Liver (tissue), 9 donors: Measurements from ENCODE around the gene SULT1C4. TPM values are rescaled to one million over a fixed set of nuclear protein-coding genes. Genes with fewer than 3 reads are reported as not detected.

Source experiments
- DNase-seq: peaks from one replicate; pipeline ENCODE4 v3.0.0-alpha.2; 2017; ENCODE audit warnings: low spot score
- H3K27ac ChIP-seq, 2 donors: one replicate each; pipeline ENCODE4 v1.7.0; 2013; ENCODE audit warnings: inconsistent platforms in 2 of 2, low read length in 2 of 2, control low read depth in 1 of 2, low read depth in 1 of 2, mild to moderate bottlenecking in 1 of 2
- H3K27me3 ChIP-seq, 4 donors: one replicate each; pipeline versions ENCODE4 v1.6.1 to v1.7.0; 2013; ENCODE audit warnings: low read length in 3 of 4, inconsistent platforms in 1 of 4, mild to moderate bottlenecking in 1 of 4, moderate library complexity in 1 of 4; ENCODE audit not compliant: control insufficient read depth in 4 of 4, insufficient read depth in 4 of 4
- H3K36me3 ChIP-seq, 4 donors: one replicate each; pipeline versions ENCODE4 v1.6.1 to v1.7.0; 2013; ENCODE audit warnings: low read length in 3 of 4, mild to moderate bottlenecking in 3 of 4, low read depth in 1 of 4, moderate library complexity in 1 of 4; ENCODE audit not compliant: control insufficient read depth in 4 of 4, insufficient read depth in 3 of 4
- H3K4me1 ChIP-seq, 4 donors: one replicate each; pipeline versions ENCODE4 v1.6.1 to v1.7.0; 2013; ENCODE audit warnings: low read length in 3 of 4, mild to moderate bottlenecking in 3 of 4, moderate library complexity in 1 of 4; ENCODE audit not compliant: control insufficient read depth in 4 of 4, insufficient read depth in 4 of 4
- H3K4me3 ChIP-seq, 3 donors: one replicate each; pipeline versions ENCODE4 v1.6.1 to v1.7.0; 2013; ENCODE audit warnings: low read length in 3 of 3, control low read depth in 1 of 3, low read depth in 1 of 3, mild to moderate bottlenecking in 1 of 3
- H3K9ac ChIP-seq, 2 donors: one replicate each; pipeline ENCODE4 v1.7.0; 2013; ENCODE audit warnings: low read length in 2 of 2, mild to moderate bottlenecking in 2 of 2, moderate library complexity in 2 of 2, control low read depth in 1 of 2, low read depth in 1 of 2
- H3K9me3 ChIP-seq, 4 donors: one replicate each; pipeline versions ENCODE4 v1.6.1 to v1.7.0; 2013; ENCODE audit warnings: low read length in 3 of 4; ENCODE audit not compliant: control insufficient read depth in 4 of 4
- EGR1 ChIP-seq, 2 donors: IDR thresholded peaks; 2 replicates each; pipeline ENCODE4 v1.6.1; 2016 to 2018; ENCODE audit warnings: antibody characterized with exemption in 2 of 2, low read depth in 2 of 2
- FOXA1 ChIP-seq: IDR thresholded peaks from 2 replicates; pipeline ENCODE4 v1.6.1; 2016; ENCODE audit warnings: antibody characterized with exemption
- FOXA2 ChIP-seq: IDR thresholded peaks from 2 replicates; pipeline ENCODE4 v1.6.1; 2016; ENCODE audit warnings: antibody characterized with exemption
- GABPA ChIP-seq, 2 donors: IDR thresholded peaks in 1 of 2; conservative IDR thresholded peaks in 1 of 2; 2 replicates each; pipeline ENCODE4 v1.6.1; 2016; ENCODE audit warnings: antibody characterized with exemption in 2 of 2, mild to moderate bottlenecking in 1 of 2, moderate library complexity in 1 of 2
- HNF4A ChIP-seq, 2 donors: conservative IDR thresholded peaks; 2 replicates each; pipeline ENCODE4 v1.6.1; 2016; ENCODE audit warnings: antibody characterized with exemption in 2 of 2, mild to moderate bottlenecking in 2 of 2
- HNF4G ChIP-seq: IDR thresholded peaks from 2 replicates; pipeline ENCODE4 v1.6.1; 2016; ENCODE audit warnings: antibody characterized with exemption
- JUND ChIP-seq, 2 donors: IDR thresholded peaks; 2 replicates each; pipeline ENCODE4 v1.6.1; 2016; ENCODE audit warnings: antibody characterized with exemption in 2 of 2
- RAD21 ChIP-seq, 2 donors: IDR thresholded peaks; 2 replicates each; pipeline ENCODE4 v1.6.1; 2016; ENCODE audit warnings: antibody characterized with exemption in 2 of 2, mild to moderate bottlenecking in 2 of 2
- RXRA ChIP-seq, 2 donors: IDR thresholded peaks; 2 replicates each; pipeline ENCODE4 v1.6.1; 2017 to 2018; ENCODE audit warnings: antibody characterized with exemption in 2 of 2, mild to moderate bottlenecking in 1 of 2
- TAF1 ChIP-seq: conservative IDR thresholded peaks from 2 replicates; pipeline ENCODE4 v1.6.1; 2016; ENCODE audit warnings: antibody characterized with exemption, mild to moderate bottlenecking
- YY1 ChIP-seq: IDR thresholded peaks from 2 replicates; pipeline ENCODE4 v1.6.1; 2016; ENCODE audit warnings: antibody characterized with exemption, mild to moderate bottlenecking
- WGBS: extraction: QIAGEN DNeasy Blood & Tissue Kit; methylation state at CpG from one replicate; pipeline ENCODE4 v1.1.7; 2013; 5-methylcytosine and 5-hydroxymethylcytosine counted together
- polyA plus RNA-seq, 2 donors: library from polyadenylated mRNA; stranded (reverse) in 1 of 2; unstranded in 1 of 2; fragments of 200-250 nt in 1 of 2; fragments of >200 nt in 1 of 2; fragmentation: Nextera tagmentation in 1 of 2; extraction: Ambion mirVana in 1 of 2; gene quantifications; one replicate each; pipeline versions ENCODE4 v1.2.1 to v1.2.3, GENCODE V29; 2013 to 2015
- total RNA-seq, 2 donors: library from RNA; depleted of rRNA; stranded (reverse); fragments of >200 nt; gene quantifications; one replicate each; pipeline ENCODE4 v1.2.3, GENCODE V29; 2014
- TF ChIP-seq, protein P1 (sequence below): IDR thresholded peaks from 2 replicates; pipeline ENCODE4 v1.6.1; 2016; ENCODE audit warnings: antibody characterized with exemption, mild to moderate bottlenecking
- TF ChIP-seq, protein P2 (sequence below): IDR thresholded peaks from 2 replicates; pipeline ENCODE4 v1.6.1; 2016; ENCODE audit warnings: antibody characterized with exemption
- TF ChIP-seq, protein P3 (sequence below): fragments of 150-350 bp; IDR thresholded peaks from 2 replicates; pipeline ENCODE4 v1.5.1; 2017; ENCODE audit warnings: improper control_type of control experiment, low read depth, low read length; ENCODE audit not compliant: missing input control
- TF ChIP-seq, protein P4 (sequence below): IDR thresholded peaks from 2 replicates; pipeline ENCODE4 v1.6.1; 2016; ENCODE audit warnings: antibody characterized with exemption
- donor health status: healthy.
- donor health status: healthy.
- donor health status: healthy.
- donor health status: healthy.
- donor health status: healthy.

Gene SULT1C4
- total and polyA plus RNA-seq, 4 donors = 1.0 to 12.8 (median 1.3) TPM

DNA sequence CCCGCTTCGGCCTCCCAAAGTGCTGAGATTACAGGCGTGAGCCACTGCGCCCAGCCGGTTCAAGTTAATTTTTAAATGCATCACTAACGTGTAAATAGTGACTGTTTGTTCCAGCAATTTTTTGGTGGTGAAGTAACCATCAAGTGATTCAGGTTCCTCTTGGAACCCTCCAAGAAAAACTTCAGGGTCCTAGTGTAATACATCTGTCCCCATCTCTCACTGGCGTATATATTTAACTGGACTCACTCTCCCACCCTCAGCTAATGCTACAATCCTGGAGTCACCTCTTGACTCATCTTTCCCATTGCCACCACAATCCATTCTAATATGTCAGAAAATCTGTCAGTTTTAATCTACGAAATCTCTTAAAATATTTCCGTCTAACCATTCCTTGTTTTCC is 10.3 kb downstream of the SULT1C4 start:
- no peaks in the 10 kb centered on the region for H3K27me3 ChIP-seq
- no peak for TF ChIP-seq YY1
- TF ChIP-seq FOXA2 = no peak
- TF ChIP-seq EGR1 (IDR thresholded peaks at IDR 0.05; ENCODE audit: low read depth in 2 of 2) = no peak
- no peak for TF ChIP-seq GABPA (IDR thresholded peaks at IDR 0.05 in 1 of 2, conservative IDR thresholded peaks at IDR 0.05 in 1 of 2)
- no peak for TF ChIP-seq TAF1

DNA sequence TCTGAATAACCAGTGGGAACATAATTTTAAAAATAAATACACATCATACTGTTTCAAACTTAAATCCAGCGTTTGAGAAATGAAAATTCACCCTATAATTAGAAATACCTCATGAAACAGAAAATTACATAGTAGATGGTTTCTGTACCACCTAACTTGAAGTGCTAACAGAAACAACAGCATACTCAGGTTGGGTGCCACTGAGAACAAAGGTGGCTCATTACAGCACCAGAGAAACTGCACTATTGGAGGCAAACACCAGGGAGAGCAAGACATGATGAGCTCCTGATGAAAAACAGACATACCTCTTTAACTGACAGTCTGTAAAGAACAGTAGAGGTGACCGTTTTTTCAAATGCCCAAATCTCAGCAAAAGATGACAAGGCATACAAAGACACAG is 12.6 kb downstream of the SULT1C4 start:
- Histone ChIP-seq H3K27me3 (no peaks in the 10 kb centered on the region), H3K27ac (no peak overlapping the region), H3K9ac (no peak overlapping the region), H3K9me3 (peaks cover 0 to 6% (median 0%) of the 10 kb centered on the region in 4 donors), H3K4me1 (peaks cover 0 to 2% (median 0%) of the 10 kb centered on the region in 4 donors), H3K4me3 (no peak overlapping the region), H3K36me3 (no peaks in the 10 kb centered on the region)
- no peak for TF ChIP-seq FOXA2
- TF ChIP-seq EGR1 (IDR thresholded peaks at IDR 0.05; ENCODE audit: low read depth in 2 of 2) = no peak
- TF ChIP-seq, protein P1, sequence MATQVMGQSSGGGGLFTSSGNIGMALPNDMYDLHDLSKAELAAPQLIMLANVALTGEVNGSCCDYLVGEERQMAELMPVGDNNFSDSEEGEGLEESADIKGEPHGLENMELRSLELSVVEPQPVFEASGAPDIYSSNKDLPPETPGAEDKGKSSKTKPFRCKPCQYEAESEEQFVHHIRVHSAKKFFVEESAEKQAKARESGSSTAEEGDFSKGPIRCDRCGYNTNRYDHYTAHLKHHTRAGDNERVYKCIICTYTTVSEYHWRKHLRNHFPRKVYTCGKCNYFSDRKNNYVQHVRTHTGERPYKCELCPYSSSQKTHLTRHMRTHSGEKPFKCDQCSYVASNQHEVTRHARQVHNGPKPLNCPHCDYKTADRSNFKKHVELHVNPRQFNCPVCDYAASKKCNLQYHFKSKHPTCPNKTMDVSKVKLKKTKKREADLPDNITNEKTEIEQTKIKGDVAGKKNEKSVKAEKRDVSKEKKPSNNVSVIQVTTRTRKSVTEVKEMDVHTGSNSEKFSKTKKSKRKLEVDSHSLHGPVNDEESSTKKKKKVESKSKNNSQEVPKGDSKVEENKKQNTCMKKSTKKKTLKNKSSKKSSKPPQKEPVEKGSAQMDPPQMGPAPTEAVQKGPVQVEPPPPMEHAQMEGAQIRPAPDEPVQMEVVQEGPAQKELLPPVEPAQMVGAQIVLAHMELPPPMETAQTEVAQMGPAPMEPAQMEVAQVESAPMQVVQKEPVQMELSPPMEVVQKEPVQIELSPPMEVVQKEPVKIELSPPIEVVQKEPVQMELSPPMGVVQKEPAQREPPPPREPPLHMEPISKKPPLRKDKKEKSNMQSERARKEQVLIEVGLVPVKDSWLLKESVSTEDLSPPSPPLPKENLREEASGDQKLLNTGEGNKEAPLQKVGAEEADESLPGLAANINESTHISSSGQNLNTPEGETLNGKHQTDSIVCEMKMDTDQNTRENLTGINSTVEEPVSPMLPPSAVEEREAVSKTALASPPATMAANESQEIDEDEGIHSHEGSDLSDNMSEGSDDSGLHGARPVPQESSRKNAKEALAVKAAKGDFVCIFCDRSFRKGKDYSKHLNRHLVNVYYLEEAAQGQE = no peak
- TF ChIP-seq HNF4G = no peak
- no peak for TF ChIP-seq FOXA1
- TF ChIP-seq RXRA (IDR thresholded peaks at IDR 0.05) = no peak
- no peak for TF ChIP-seq HNF4A (conservative IDR thresholded peaks at IDR 0.05)
- no peak for TF ChIP-seq JUND (IDR thresholded peaks at IDR 0.05)
- no peak for TF ChIP-seq TAF1
- TF ChIP-seq RAD21 (IDR thresholded peaks at IDR 0.05) = no peak
- TF ChIP-seq, protein P2, sequence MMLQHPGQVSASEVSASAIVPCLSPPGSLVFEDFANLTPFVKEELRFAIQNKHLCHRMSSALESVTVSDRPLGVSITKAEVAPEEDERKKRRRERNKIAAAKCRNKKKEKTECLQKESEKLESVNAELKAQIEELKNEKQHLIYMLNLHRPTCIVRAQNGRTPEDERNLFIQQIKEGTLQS = no peak
- TF ChIP-seq, protein P3, sequence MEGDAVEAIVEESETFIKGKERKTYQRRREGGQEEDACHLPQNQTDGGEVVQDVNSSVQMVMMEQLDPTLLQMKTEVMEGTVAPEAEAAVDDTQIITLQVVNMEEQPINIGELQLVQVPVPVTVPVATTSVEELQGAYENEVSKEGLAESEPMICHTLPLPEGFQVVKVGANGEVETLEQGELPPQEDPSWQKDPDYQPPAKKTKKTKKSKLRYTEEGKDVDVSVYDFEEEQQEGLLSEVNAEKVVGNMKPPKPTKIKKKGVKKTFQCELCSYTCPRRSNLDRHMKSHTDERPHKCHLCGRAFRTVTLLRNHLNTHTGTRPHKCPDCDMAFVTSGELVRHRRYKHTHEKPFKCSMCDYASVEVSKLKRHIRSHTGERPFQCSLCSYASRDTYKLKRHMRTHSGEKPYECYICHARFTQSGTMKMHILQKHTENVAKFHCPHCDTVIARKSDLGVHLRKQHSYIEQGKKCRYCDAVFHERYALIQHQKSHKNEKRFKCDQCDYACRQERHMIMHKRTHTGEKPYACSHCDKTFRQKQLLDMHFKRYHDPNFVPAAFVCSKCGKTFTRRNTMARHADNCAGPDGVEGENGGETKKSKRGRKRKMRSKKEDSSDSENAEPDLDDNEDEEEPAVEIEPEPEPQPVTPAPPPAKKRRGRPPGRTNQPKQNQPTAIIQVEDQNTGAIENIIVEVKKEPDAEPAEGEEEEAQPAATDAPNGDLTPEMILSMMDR = no peak
- TF ChIP-seq, protein P4, sequence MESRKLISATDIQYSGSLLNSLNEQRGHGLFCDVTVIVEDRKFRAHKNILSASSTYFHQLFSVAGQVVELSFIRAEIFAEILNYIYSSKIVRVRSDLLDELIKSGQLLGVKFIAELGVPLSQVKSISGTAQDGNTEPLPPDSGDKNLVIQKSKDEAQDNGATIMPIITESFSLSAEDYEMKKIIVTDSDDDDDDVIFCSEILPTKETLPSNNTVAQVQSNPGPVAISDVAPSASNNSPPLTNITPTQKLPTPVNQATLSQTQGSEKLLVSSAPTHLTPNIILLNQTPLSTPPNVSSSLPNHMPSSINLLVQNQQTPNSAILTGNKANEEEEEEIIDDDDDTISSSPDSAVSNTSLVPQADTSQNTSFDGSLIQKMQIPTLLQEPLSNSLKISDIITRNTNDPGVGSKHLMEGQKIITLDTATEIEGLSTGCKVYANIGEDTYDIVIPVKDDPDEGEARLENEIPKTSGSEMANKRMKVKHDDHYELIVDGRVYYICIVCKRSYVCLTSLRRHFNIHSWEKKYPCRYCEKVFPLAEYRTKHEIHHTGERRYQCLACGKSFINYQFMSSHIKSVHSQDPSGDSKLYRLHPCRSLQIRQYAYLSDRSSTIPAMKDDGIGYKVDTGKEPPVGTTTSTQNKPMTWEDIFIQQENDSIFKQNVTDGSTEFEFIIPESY = no peak
- 85% methylated on average over 2 of the region's 2 CpGs for WGBS
- no peak for DNase-seq

More for the DNA sequence above, 10.3 kb downstream of the SULT1C4 start:
- 66% methylated on average over 9 of the region's 9 CpGs for WGBS
- Histone ChIP-seq H3K36me3 (no peaks in the 10 kb centered on the region), H3K4me3 (no peak overlapping the region), H3K9me3 (peaks cover 0 to 1% (median 0%) of the 10 kb centered on the region in 4 donors), H3K4me1 (peaks cover 0 to 2% (median 0%) of the 10 kb centered on the region in 4 donors), H3K9ac (no peak overlapping the region), H3K27ac (no peak overlapping the region)
- DNase-seq = no peak
